ENCODE measurements around the gene XYLT1. TPM values are rescaled to one million over a fixed set of nuclear protein-coding genes. Genes with fewer than 3 reads are reported as not detected.

Gene XYLT1
- total RNA-seq, 2 donors from 2014 or later: 15.0 to 18.3 TPM

GRCh38 chr16:17223576-17223975 lies 247.2 kb downstream of the XYLT1 start:
- no peaks in the 10 kb centered on the region for H3K36me3 ChIP-seq
- no peaks in the 10 kb centered on the region for H3K9me3 ChIP-seq
- no peak overlapping the region for H3K9ac ChIP-seq (ENCODE audit: low read depth in 2 of 2, low read length in 2 of 2)
- H3K27me3 ChIP-seq: no peaks in the 10 kb centered on the region
- no peak overlapping the region for H3K4me3 ChIP-seq
- H3K27ac ChIP-seq: no peak overlapping the region
- DNase-seq: no peak
- no peak for TF ChIP-seq CTCF (IDR thresholded peaks at IDR 0.05)
- no peaks in the 10 kb centered on the region for H3K4me1 ChIP-seq
- intact Hi-C loops (cut with DNase I): no loop called here

- Histone ChIP-seq H3K36me3 (no peaks in the 10 kb centered on the region), H3K4me3 (no peak overlapping the region), H3K9ac (ENCODE audit: low read depth in 2 of 2, low read length in 2 of 2) (no peak overlapping the region), H3K9me3 (no peaks in the 10 kb centered on the region), H3K27me3 (no peaks in the 10 kb centered on the region), H3K27ac (no peak overlapping the region), H3K4me1 (no peaks in the 10 kb centered on the region)
- intact Hi-C loops (cut with DNase I): no loop called here
- DNase-seq: no peak
- TF ChIP-seq CTCF (IDR thresholded peaks at IDR 0.05): no peak
Measured at GRCh38 chr16:17222871-17223401, 247.8 kb downstream of the XYLT1 start.

- no peak for DNase-seq
- no peaks in the 10 kb centered on the region for H3K4me1 ChIP-seq
- no peaks in the 10 kb centered on the region for H3K27me3 ChIP-seq
- H3K9me3 ChIP-seq: no peaks in the 10 kb centered on the region
- no peaks in the 10 kb centered on the region for H3K36me3 ChIP-seq
- no peak for TF ChIP-seq CTCF (IDR thresholded peaks at IDR 0.05)
- H3K27ac ChIP-seq: no peak overlapping the region
- H3K9ac ChIP-seq (ENCODE audit: low read depth in 2 of 2, low read length in 2 of 2): no peak overlapping the region
- intact Hi-C loops (cut with DNase I): no loop called here
- H3K4me3 ChIP-seq: no peak overlapping the region
Measured at GRCh38 chr16:17219991-17220390, 250.8 kb downstream of the XYLT1 start.

- no peak for TF ChIP-seq CTCF (IDR thresholded peaks at IDR 0.05)
- Histone ChIP-seq H3K9me3 (no peaks in the 10 kb centered on the region), H3K27me3 (no peaks in the 10 kb centered on the region), H3K4me1 (no peaks in the 10 kb centered on the region), H3K36me3 (no peaks in the 10 kb centered on the region), H3K9ac (ENCODE audit: low read depth in 2 of 2, low read length in 2 of 2) (no peak overlapping the region), H3K4me3 (no peak overlapping the region), H3K27ac (no peak overlapping the region)
- no peak for DNase-seq
- intact Hi-C loops (cut with DNase I): no loop called here
Measured at GRCh38 chr16:17215936-17216335, 254.8 kb downstream of the XYLT1 start.

GRCh38 chr16:17215306-17215705 lies 255.5 kb downstream of the XYLT1 start:
- TF ChIP-seq CTCF (IDR thresholded peaks at IDR 0.05): no peak
- Histone ChIP-seq H3K9ac (ENCODE audit: low read depth in 2 of 2, low read length in 2 of 2) (no peak overlapping the region), H3K27ac (no peak overlapping the region), H3K27me3 (no peaks in the 10 kb centered on the region), H3K4me3 (no peak overlapping the region), H3K9me3 (no peaks in the 10 kb centered on the region), H3K4me1 (no peaks in the 10 kb centered on the region), H3K36me3 (no peaks in the 10 kb centered on the region)
- no peak for DNase-seq
- intact Hi-C loops (cut with DNase I): no loop called here
